Kidney (tissue), 14 donors: Measurements from ENCODE around the gene XKR7. TPM values are rescaled to one million over a fixed set of nuclear protein-coding genes. Genes with fewer than 3 reads are reported as not detected.

Experiments used
- DNase-seq, 5 donors: peaks; one replicate each; pipeline ENCODE4 v3.0.0-alpha.2; 2013 to 2020
- FAIRE-seq: peaks from 2 replicates; lab custom pipeline; 2012; peaks lifted over from hg19 to GRCh38; lab: Jason Lieb, UNC
- H3K27ac ChIP-seq, 2 donors: one replicate each; pipeline ENCODE4 v1.7.0; 2013; ENCODE audit warnings: low read depth in 2 of 2, low read length in 2 of 2, inconsistent platforms in 1 of 2
- H3K27me3 ChIP-seq: one replicate; pipeline ENCODE4 v1.7.1; 2013; ENCODE audit warnings: low read length, inconsistent platforms; ENCODE audit not compliant: control insufficient read depth, insufficient read depth
- H3K36me3 ChIP-seq, 3 donors: one replicate each; pipeline versions ENCODE4 v1.7.0 to v1.7.1; 2013; ENCODE audit warnings: low read length in 3 of 3, control low read depth in 1 of 3, inconsistent platforms in 1 of 3; ENCODE audit not compliant: insufficient read depth in 3 of 3, control insufficient read depth in 2 of 3
- H3K4me1 ChIP-seq, 3 donors: one replicate each; pipeline versions ENCODE4 v1.7.0 to v1.7.1; 2013; ENCODE audit warnings: low read length in 3 of 3, inconsistent platforms in 1 of 3, low read depth in 1 of 3; ENCODE audit not compliant: control insufficient read depth in 2 of 3, insufficient read depth in 2 of 3
- H3K4me3 ChIP-seq, 3 donors: one replicate each; pipeline versions ENCODE4 v1.7.0 to v1.8.1; 2013; ENCODE audit warnings: low read length in 3 of 3, control low read depth in 1 of 3, inconsistent platforms in 1 of 3
- H3K9ac ChIP-seq, 3 donors: one replicate each; pipeline versions ENCODE4 v1.7.0 to v1.7.1; 2013; ENCODE audit warnings: low read length in 3 of 3, control low read depth in 1 of 3, inconsistent platforms in 1 of 3
- H3K9me3 ChIP-seq, 3 donors: one replicate each; pipeline versions ENCODE4 v1.7.0 to v1.7.1; 2013; ENCODE audit warnings: low read length in 3 of 3, control low read depth in 1 of 3, inconsistent platforms in 1 of 3; ENCODE audit not compliant: control insufficient read depth in 2 of 3, insufficient read depth in 1 of 3
- CTCF ChIP-seq: IDR thresholded peaks from 3 replicates; pipeline ENCODE4 v1.5.1; 2012; ENCODE audit warnings: mild to moderate bottlenecking, moderate library complexity, borderline replicate concordance; ENCODE audit not compliant: insufficient read depth; ENCODE audit errors: extremely low read depth
- intact Hi-C: fragments of 100-400 bp; cut with DNase I; formaldehyde crosslinking; loops from one replicate; pipeline ENCODE4 v1.11.1; 2022
- polyA plus RNA-seq: library from polyadenylated mRNA; stranded (reverse); fragments of 350-450 nt; fragmentation: Illumina TruSeq; extraction: RNeasy Lipid Tissue Mini Kit (QIAGEN cat#74804); gene quantifications from one replicate; pipeline ENCODE4 v1.2.3, GENCODE V29; 2014; ENCODE audit warnings: low read depth, low replicate concordance; ENCODE audit not compliant: insufficient read depth
- total RNA-seq: library from RNA; stranded (reverse); fragmentation: NEBNext Ultra II Directional; extraction: Animal tissue kit (Norgen Biotek cat#: 25700); gene quantifications from one replicate; pipeline ENCODE4 v1.2.1, GENCODE V29; 2021
- donor health status: control.
- donor health status: control.
- donor health status: control.
- donor health status: control.
- donor health status: control.
- donor health status: DM: yes; HTN: yes; CAD: no.
- donor health status: Normal renal cell carcinoma (clear cell type).

XKR7 gene
- total and polyA plus RNA-seq, 2 donors from 2014 or later, result 0.06 TPM; not detected in 1

- no peaks in the 10 kb centered on the region for H3K27me3 ChIP-seq
- TF ChIP-seq CTCF, result no peak
- no peaks in the 10 kb centered on the region for H3K9me3 ChIP-seq
- H3K36me3 ChIP-seq, result no peaks in the 10 kb centered on the region
- intact Hi-C loops, result no loop called here
- peaks cover 0 to under 1% (median under 1%) of the 10 kb centered on the region in 3 donors for H3K4me1 ChIP-seq
- H3K4me3 ChIP-seq, result no peak overlapping the region
- no peak overlapping the region for H3K9ac ChIP-seq
- no peak overlapping the region for H3K27ac ChIP-seq
- no peak for DNase-seq
- FAIRE-seq, result no peak
Measured at GRCh38 chr20:32036716-32037485, 69.0 kb downstream of the XKR7 start.

- no peaks in the 10 kb centered on the region for H3K36me3 ChIP-seq
- no peak overlapping the region for H3K9ac ChIP-seq
- H3K4me3 ChIP-seq, result no peak overlapping the region
- no peak for DNase-seq
- H3K27me3 ChIP-seq, result no peaks in the 10 kb centered on the region
- no peak for TF ChIP-seq CTCF
- intact Hi-C loops, result no loop called here
- no peak overlapping the region for H3K27ac ChIP-seq
- H3K4me1 ChIP-seq, result no peaks in the 10 kb centered on the region
- H3K9me3 ChIP-seq, result no peaks in the 10 kb centered on the region
- FAIRE-seq, result no peak
Measured at GRCh38 chr20:32037929-32038328, 70.0 kb downstream of the XKR7 start.

- H3K36me3 ChIP-seq, result no peaks in the 10 kb centered on the region
- H3K4me1 ChIP-seq, result no peaks in the 10 kb centered on the region
- H3K27me3 ChIP-seq, result no peaks in the 10 kb centered on the region
- no peak overlapping the region for H3K4me3 ChIP-seq
- H3K27ac ChIP-seq, result no peak overlapping the region
- no peak overlapping the region for H3K9ac ChIP-seq
- no peak for DNase-seq
- H3K9me3 ChIP-seq, result no peaks in the 10 kb centered on the region
- intact Hi-C loops, result no loop called here
- FAIRE-seq, result no peak
- TF ChIP-seq CTCF, result no peak
Measured at GRCh38 chr20:32040142-32040953, 72.4 kb downstream of the XKR7 start.
